GM21367 (cell line): Measurements from ENCODE around the gene FAM43B.
"Not testable (repeated sequence)": the region's sequence is repeated elsewhere in the genome, so short reads cannot be mapped to it uniquely, and the experiment has no call there.

Source experiments
- ATAC-seq: cut with Tn5 transposase; IDR thresholded peaks from one replicate; pipeline ENCODE4 v1.9.1; 2021; ENCODE audit not compliant: unreplicated experiment

The FAM43B gene

GRCh38 chr1:20551945-20552727 is at the start of gene FAM43B:
Gene FAM43B (plus strand): TSS chr1:20552573. CDS start chr1:20552974, 401 bp downstream.
- ATAC-seq = no peak

GRCh38 chr1:20505488-20505887 is 46.9 kb upstream of the FAM43B start:
- ATAC-seq = no peak

- ATAC-seq = peak; percentile 13
Observed at GRCh38 chr1:20507248-20507563, 45.2 kb upstream of the FAM43B start.

GRCh38 chr1:20507564-20508410 is 44.6 kb upstream of the FAM43B start, which contains the start of gene MUL1:
Gene MUL1 (minus strand): TSS chr1:20508151. CDS start chr1:20508024, 127 bp downstream.
- ATAC-seq = peak; percentile 81

- ATAC-seq = no peak
Observed at GRCh38 chr1:20508411-20508771, 44.0 kb upstream of the FAM43B start.

GRCh38 chr1:20511518-20512428 is 40.6 kb upstream of the FAM43B start:
- no peak for ATAC-seq

- not testable (repeated sequence) for ATAC-seq
Observed at GRCh38 chr1:20519609-20520262, 32.6 kb upstream of the FAM43B start.

GRCh38 chr1:20521960-20522861 is 30.2 kb upstream of the FAM43B start:
- ATAC-seq = no peak

- ATAC-seq = no peak
Observed at GRCh38 chr1:20526267-20526666, 26.1 kb upstream of the FAM43B start.

- ATAC-seq = no peak
Observed at GRCh38 chr1:20528221-20528620, 24.2 kb upstream of the FAM43B start.

- ATAC-seq = no peak
Observed at GRCh38 chr1:20530306-20530705, 22.1 kb upstream of the FAM43B start.

- ATAC-seq = no peak
Observed at GRCh38 chr1:20530901-20531300, 21.5 kb upstream of the FAM43B start.

GRCh38 chr1:20533635-20534034 is 18.7 kb upstream of the FAM43B start:
- no peak for ATAC-seq

- ATAC-seq = no peak
Observed at GRCh38 chr1:20534659-20535417, 17.5 kb upstream of the FAM43B start.

GRCh38 chr1:20538227-20538626 is 14.1 kb upstream of the FAM43B start:
- no peak for ATAC-seq

GRCh38 chr1:20538760-20539551 is 13.4 kb upstream of the FAM43B start:
- ATAC-seq = no peak

- no peak for ATAC-seq
Observed at GRCh38 chr1:20540281-20540680, 12.1 kb upstream of the FAM43B start.

GRCh38 chr1:20546637-20547036 is 5.7 kb upstream of the FAM43B start:
- ATAC-seq = no peak
